H1 (cell line): ENCODE data around the gene ATAD3B. TPM values are rescaled to one million over a fixed set of nuclear protein-coding genes. Genes with fewer than 3 reads are reported as not detected.

ENCODE experiments used
- BCL11A ChIP-seq, 2 experiments: IDR thresholded peaks; one replicate each; pipeline ENCODE4 v1.6.1; 2011; ENCODE audit warnings: low read depth in 2 of 2, low read length in 2 of 2, mild to moderate bottlenecking in 2 of 2
- CHD1 ChIP-seq: IDR thresholded peaks from 2 replicates; pipeline ENCODE4 v1.6.1; 2012; ENCODE audit warnings: low read depth, low read length, improper control_type of control experiment
- EP300 ChIP-seq, 2 experiments: IDR thresholded peaks; 1 replicate in 1 of 2; 2 replicates in 1 of 2; pipeline ENCODE4 v1.6.1; 2011 to 2012; ENCODE audit warnings: low read depth in 2 of 2, low read length in 2 of 2, mild to moderate bottlenecking in 2 of 2, borderline replicate concordance in 1 of 2, inconsistent platforms in 1 of 2, moderate library complexity in 1 of 2
- SAP30 ChIP-seq: fragments of 300-600 bp; sonication (generic); IDR thresholded peaks from 2 replicates; pipeline ENCODE4 v1.7.1; 2012; ENCODE audit warnings: low read length, moderate library complexity, mild to moderate bottlenecking, inconsistent platforms; ENCODE audit not compliant: insufficient read depth, insufficient replicate concordance
- polyA plus RNA-seq, 7 experiments: library from polyadenylated mRNA; depleted of rRNA in 3 of 7; stranded (reverse) in 5 of 7; unstranded in 2 of 7; fragments of >200 nt in 5 of 7; fragments of 200-250 nt in 2 of 7; gene quantifications; 1 replicate in 5 of 7; 2 replicates in 1 of 7; 4 replicates in 1 of 7; pipeline versions ENCODE4 v1.2.1 to v1.2.3, GENCODE V29; 2011 to 2013; ENCODE audit warnings: missing spikeins in 2 of 7, mixed read lengths in 2 of 7
- total RNA-seq: library from RNA; stranded (reverse); fragmentation: NEBNext Ultra II Directional; extraction: Animal tissue kit (Norgen Biotek cat#: 25700); gene quantifications from 2 replicates; pipeline ENCODE4 v1.2.1, GENCODE V29; 2021
- TF ChIP-seq, protein P1 (sequence below): fragments of 300-600 bp; sonication (generic); IDR thresholded peaks from 2 replicates; pipeline ENCODE4 v1.7.1; 2012; ENCODE audit warnings: low read length, moderate library complexity, mild to moderate bottlenecking, inconsistent platforms; ENCODE audit not compliant: insufficient replicate concordance

The ATAD3B gene
- total and polyA plus RNA-seq, 2 of the 8 experiments (the other 6 are each of a cell fraction or from before 2014, with no cell fraction given), result 31.3 to 63.0 TPM

DNA sequence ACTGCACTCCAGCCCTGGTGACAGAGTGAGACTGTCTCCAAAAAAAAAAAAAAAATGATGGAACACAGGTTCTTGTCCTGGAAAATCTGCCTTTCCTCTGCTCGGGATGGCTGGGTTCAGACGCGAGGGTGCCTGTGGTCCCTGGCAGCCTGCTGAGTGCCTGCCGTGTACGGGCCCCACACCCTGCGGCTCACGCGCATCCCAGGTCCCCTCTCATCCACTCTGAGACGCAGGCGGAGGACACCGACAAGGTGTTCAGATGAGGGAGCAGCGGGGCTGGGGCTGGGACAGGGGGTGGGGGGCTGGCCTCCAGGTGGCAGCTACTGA lies 46.2 kb upstream of the ATAD3B start (continued):
- TF ChIP-seq, protein P1, sequence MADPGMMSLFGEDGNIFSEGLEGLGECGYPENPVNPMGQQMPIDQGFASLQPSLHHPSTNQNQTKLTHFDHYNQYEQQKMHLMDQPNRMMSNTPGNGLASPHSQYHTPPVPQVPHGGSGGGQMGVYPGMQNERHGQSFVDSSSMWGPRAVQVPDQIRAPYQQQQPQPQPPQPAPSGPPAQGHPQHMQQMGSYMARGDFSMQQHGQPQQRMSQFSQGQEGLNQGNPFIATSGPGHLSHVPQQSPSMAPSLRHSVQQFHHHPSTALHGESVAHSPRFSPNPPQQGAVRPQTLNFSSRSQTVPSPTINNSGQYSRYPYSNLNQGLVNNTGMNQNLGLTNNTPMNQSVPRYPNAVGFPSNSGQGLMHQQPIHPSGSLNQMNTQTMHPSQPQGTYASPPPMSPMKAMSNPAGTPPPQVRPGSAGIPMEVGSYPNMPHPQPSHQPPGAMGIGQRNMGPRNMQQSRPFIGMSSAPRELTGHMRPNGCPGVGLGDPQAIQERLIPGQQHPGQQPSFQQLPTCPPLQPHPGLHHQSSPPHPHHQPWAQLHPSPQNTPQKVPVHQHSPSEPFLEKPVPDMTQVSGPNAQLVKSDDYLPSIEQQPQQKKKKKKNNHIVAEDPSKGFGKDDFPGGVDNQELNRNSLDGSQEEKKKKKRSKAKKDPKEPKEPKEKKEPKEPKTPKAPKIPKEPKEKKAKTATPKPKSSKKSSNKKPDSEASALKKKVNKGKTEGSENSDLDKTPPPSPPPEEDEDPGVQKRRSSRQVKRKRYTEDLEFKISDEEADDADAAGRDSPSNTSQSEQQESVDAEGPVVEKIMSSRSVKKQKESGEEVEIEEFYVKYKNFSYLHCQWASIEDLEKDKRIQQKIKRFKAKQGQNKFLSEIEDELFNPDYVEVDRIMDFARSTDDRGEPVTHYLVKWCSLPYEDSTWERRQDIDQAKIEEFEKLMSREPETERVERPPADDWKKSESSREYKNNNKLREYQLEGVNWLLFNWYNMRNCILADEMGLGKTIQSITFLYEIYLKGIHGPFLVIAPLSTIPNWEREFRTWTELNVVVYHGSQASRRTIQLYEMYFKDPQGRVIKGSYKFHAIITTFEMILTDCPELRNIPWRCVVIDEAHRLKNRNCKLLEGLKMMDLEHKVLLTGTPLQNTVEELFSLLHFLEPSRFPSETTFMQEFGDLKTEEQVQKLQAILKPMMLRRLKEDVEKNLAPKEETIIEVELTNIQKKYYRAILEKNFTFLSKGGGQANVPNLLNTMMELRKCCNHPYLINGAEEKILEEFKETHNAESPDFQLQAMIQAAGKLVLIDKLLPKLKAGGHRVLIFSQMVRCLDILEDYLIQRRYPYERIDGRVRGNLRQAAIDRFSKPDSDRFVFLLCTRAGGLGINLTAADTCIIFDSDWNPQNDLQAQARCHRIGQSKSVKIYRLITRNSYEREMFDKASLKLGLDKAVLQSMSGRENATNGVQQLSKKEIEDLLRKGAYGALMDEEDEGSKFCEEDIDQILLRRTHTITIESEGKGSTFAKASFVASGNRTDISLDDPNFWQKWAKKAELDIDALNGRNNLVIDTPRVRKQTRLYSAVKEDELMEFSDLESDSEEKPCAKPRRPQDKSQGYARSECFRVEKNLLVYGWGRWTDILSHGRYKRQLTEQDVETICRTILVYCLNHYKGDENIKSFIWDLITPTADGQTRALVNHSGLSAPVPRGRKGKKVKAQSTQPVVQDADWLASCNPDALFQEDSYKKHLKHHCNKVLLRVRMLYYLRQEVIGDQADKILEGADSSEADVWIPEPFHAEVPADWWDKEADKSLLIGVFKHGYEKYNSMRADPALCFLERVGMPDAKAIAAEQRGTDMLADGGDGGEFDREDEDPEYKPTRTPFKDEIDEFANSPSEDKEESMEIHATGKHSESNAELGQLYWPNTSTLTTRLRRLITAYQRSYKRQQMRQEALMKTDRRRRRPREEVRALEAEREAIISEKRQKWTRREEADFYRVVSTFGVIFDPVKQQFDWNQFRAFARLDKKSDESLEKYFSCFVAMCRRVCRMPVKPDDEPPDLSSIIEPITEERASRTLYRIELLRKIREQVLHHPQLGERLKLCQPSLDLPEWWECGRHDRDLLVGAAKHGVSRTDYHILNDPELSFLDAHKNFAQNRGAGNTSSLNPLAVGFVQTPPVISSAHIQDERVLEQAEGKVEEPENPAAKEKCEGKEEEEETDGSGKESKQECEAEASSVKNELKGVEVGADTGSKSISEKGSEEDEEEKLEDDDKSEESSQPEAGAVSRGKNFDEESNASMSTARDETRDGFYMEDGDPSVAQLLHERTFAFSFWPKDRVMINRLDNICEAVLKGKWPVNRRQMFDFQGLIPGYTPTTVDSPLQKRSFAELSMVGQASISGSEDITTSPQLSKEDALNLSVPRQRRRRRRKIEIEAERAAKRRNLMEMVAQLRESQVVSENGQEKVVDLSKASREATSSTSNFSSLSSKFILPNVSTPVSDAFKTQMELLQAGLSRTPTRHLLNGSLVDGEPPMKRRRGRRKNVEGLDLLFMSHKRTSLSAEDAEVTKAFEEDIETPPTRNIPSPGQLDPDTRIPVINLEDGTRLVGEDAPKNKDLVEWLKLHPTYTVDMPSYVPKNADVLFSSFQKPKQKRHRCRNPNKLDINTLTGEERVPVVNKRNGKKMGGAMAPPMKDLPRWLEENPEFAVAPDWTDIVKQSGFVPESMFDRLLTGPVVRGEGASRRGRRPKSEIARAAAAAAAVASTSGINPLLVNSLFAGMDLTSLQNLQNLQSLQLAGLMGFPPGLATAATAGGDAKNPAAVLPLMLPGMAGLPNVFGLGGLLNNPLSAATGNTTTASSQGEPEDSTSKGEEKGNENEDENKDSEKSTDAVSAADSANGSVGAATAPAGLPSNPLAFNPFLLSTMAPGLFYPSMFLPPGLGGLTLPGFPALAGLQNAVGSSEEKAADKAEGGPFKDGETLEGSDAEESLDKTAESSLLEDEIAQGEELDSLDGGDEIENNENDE, result no peak
- TF ChIP-seq BCL11A (IDR thresholded peaks at IDR 0.05; ENCODE audit: low read depth in 2 of 2, low read length in 2 of 2) (no peak), CHD1 (no peak), EP300 (IDR thresholded peaks at IDR 0.05; ENCODE audit: borderline replicate concordance in 1 of 2, low read depth in 2 of 2, low read length in 2 of 2) (no peak), SAP30 (no peak)
- TF ChIP-seq, all 59 proteins: peak for 0
